ENCODE measurements around the gene VPS45. TPM values are rescaled to one million over a fixed set of nuclear protein-coding genes. Genes with fewer than 3 reads are reported as not detected.
"Not testable (repeated sequence)": the region's sequence is repeated elsewhere in the genome, so short reads cannot be mapped to it uniquely, and the experiment has no call there.

Gene VPS45
- total RNA-seq, 2 donors from 2014 or later: 34.9 to 38.8 TPM

DNA sequence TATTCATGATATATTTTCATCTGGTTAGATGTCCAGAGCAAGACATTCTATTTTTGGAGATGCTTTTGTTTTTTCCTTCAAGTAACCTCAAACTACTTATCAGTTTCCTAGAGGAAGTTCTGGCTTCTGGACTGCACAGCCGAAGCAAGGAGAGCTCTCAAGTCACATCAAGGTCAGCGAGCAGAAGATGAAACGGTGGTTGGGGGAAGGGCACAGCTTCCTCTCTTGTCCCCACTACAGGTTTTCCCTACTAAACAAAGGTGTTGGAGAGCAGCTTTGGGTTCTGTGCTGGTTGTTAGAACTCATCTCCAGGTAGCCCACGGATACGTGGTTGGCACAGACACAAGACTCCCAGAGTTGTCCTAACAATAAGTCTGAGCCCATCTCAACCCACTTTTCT, 77.0 kb downstream of the VPS45 start:
- Histone ChIP-seq H3K27ac (no peak overlapping the region), H3K4me1 (peaks cover 0 to 13% of the 10 kb centered on the region in 2 donors), H3K4me3 (no peak overlapping the region), H3K36me3 (no peaks in the 10 kb centered on the region), H3K27me3 (no peaks in the 10 kb centered on the region), H3K9me3 (no peaks in the 10 kb centered on the region)
- TF ChIP-seq, protein P1, sequence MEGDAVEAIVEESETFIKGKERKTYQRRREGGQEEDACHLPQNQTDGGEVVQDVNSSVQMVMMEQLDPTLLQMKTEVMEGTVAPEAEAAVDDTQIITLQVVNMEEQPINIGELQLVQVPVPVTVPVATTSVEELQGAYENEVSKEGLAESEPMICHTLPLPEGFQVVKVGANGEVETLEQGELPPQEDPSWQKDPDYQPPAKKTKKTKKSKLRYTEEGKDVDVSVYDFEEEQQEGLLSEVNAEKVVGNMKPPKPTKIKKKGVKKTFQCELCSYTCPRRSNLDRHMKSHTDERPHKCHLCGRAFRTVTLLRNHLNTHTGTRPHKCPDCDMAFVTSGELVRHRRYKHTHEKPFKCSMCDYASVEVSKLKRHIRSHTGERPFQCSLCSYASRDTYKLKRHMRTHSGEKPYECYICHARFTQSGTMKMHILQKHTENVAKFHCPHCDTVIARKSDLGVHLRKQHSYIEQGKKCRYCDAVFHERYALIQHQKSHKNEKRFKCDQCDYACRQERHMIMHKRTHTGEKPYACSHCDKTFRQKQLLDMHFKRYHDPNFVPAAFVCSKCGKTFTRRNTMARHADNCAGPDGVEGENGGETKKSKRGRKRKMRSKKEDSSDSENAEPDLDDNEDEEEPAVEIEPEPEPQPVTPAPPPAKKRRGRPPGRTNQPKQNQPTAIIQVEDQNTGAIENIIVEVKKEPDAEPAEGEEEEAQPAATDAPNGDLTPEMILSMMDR (IDR thresholded peaks at IDR 0.05): no peak
- DNase-seq (ENCODE audit: low spot score): no peak

DNA sequence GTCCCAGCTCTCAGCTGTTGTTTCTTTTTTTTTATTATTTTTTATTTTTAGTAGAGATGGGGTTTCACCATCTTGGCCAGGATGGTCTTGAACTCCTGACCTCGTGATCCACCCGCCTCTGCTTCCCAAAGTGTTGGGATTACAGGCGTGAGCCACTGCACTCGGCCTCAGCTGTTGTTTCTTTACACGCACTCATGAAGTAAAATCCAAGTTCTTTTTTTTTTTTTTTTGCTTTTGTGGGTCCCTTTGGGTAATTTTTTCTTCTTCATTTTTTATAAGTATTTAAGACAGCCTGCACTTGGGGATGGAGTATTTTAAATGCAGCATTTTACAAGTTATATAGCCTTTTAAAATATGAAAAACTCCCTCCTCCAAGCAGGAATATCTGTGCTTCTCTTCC, 78.4 kb downstream of the VPS45 start:
- peaks cover 0 to 16% of the 10 kb centered on the region in 2 donors for H3K4me1 ChIP-seq
- not testable (repeated sequence) for DNase-seq (ENCODE audit: low spot score)

DNA sequence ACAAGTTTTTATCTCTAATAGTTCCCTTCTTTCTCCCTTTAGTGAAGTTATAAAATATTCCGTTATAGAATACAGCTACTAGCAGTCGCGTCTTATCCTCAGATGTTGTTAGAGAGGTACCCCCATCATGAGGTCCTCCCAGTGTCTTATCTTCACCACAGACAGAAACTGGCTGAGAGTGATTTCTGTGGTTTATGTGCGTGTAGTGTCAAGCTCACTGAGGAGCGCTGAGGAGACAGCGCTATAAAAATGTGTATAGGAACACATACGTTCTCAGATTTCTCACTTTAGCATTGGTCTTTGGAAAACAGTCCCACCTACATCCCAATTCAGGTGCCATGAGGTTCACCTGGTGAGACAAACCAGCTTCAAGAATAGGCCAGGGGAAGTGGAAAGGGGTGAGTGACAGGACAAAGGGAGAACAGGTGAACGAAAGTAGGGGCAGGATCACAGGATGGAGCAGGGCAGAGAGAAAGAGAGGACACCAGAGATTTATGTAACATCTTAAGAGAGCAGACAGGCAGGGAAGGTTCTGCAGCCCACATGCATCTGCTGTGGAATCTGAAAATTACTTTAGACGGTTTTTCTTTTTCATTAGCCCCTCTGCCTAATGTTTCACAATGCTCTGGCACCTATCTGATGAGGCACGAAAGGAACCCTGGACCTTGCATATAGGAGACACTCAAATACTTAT, 79.4 kb downstream of the VPS45 start:
- Histone ChIP-seq H3K36me3 (no peaks in the 10 kb centered on the region), H3K4me3 (no peak overlapping the region), H3K9me3 (no peaks in the 10 kb centered on the region), H3K27ac (no peak overlapping the region), H3K27me3 (no peaks in the 10 kb centered on the region), H3K4me1 (peaks cover 0 to 26% of the 10 kb centered on the region in 2 donors)
- TF ChIP-seq, protein P1 (IDR thresholded peaks at IDR 0.05): no peak
- no peak for DNase-seq (ENCODE audit: low spot score)

More for the DNA sequence above, 78.4 kb downstream of the VPS45 start:
- H3K27me3 ChIP-seq, H3K36me3 ChIP-seq, H3K9me3 ChIP-seq, H3K4me3 ChIP-seq, H3K27ac ChIP-seq: not testable (repeated sequence)

DNA sequence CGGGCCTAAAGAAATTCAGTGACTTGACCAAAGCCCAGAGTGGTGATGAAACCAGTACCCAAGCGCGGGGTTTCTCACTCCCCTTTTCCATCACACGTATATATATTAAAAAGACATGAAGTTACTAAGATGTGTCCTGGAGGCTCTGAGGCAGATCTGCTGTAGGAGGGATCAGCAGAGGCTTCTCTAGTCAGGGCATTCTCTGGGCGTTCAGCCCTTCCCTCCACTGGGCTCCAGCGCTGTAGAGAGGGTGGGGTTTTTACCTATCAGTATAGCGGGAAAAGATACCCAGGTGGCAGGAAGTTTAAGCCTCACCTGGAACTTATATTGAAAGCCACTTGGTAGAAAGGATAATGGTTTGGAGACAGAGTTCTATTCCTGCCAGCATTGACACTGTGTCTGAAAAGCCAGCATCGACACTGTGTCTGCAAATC, 81.3 kb downstream of the VPS45 start:
- no peak for DNase-seq (ENCODE audit: low spot score)
- Histone ChIP-seq H3K9me3 (no peaks in the 10 kb centered on the region), H3K36me3 (peaks cover 15% of the 10 kb centered on the region), H3K27ac (peak overlapping the region; percentile 93 to 94), H3K27me3 (no peaks in the 10 kb centered on the region), H3K4me1 (peaks cover 0 to 43% of the 10 kb centered on the region in 2 donors), H3K4me3 (peak overlapping the region; percentile 87 to 93)
- TF ChIP-seq, protein P1 (IDR thresholded peaks at IDR 0.05): no peak

DNA sequence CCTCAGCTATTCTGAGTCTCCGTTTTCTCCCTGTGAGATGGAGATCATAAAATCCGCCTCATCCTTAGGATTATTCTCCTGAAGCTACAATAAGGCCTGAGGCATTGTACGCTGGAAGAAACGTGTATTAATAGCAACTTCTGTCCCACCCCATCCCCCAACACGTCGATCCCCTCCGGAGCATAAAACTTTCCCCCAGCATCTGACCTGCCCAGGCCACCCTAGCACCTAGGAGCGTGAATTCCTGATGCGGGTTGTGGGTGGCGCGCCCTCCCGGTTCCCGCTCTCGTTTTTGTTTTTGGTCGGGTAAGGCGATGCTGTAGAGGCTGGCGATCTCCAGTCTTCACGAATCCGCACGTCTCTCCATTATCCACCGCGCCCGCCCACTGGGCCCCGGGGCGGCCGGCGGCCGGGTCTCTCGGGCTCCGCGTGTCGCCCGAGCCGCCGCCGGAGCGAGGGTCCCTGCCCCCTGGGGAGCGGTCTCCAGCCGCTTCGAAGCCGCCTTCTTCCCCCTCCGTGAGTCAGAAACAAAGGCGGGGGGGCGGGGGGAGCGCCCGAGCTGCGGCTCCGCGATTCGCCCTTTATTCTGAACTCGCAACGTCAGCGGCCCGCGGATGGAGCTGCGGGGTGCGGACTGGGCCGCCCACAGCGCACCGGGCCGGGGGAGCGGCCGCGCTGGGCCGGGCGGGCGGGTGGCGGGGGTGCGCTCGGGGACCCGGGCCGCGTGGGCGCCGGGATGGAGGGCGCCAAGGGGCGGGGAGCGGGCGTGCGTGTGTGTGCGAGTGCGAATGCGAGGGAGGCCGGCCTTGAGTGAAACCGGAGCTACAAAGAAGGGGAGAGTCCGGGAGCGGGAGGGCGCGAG, 81.9 kb downstream of the VPS45 start, which contains the start of gene PLEKHO1:
Gene PLEKHO1 (plus strand): TSS at position 646 of the 862 bp plus-strand sequence. CDS start 342 bp downstream, outside the sequence.
- Histone ChIP-seq H3K9me3 (no peaks in the 10 kb centered on the region), H3K4me1 (peaks cover 0 to 47% of the 10 kb centered on the region in 2 donors), H3K27ac (peak within 1 kb of the TSS; percentile 93 to 94), H3K36me3 (peaks cover 21% of the 10 kb centered on the region), H3K27me3 (no peaks in the 10 kb centered on the region), H3K4me3 (peak within 1 kb of the TSS; percentile 87 to 93)
- TF ChIP-seq, protein P1 (IDR thresholded peaks at IDR 0.05): no peak
- peak; percentile 92 for DNase-seq (ENCODE audit: low spot score)

Data from right atrium auricular region (tissue), 2 donors.